ENCODE results near the gene POLR3GL.
"Not testable (repeated sequence)": the region's sequence is repeated elsewhere in the genome, so short reads cannot be mapped to it uniquely, and the experiment has no call there.

The POLR3GL gene

GRCh38 chr1:146021622-146022402 is 57.3 kb downstream of the POLR3GL start, which contains the start of gene HJV:
TSS of gene HJV (minus strand) at chr1:146021735. CDS start at chr1:146020231, 1,504 bp downstream.
- no peak for DNase-seq

- DNase-seq = no peak
These were observed 58.1 kb downstream of the POLR3GL start for GRCh38 chr1:146022403-146023127.

GRCh38 chr1:146025787-146026495 is 61.5 kb downstream of the POLR3GL start:
- not testable (repeated sequence) for DNase-seq

GRCh38 chr1:146026650-146027049 is 62.2 kb downstream of the POLR3GL start:
- not testable (repeated sequence) for DNase-seq

Data from amniotic stem cell (primary cell).